CD14-positive monocyte (primary cell): ENCODE data around the gene DYNC2I2. TPM values are rescaled to one million over a fixed set of nuclear protein-coding genes. Genes with fewer than 3 reads are reported as not detected.

Source experiments
- DNase-seq, 3 donors: peaks; one replicate each; pipeline ENCODE4 v3.0.0-alpha.2; 2011 to 2022
- H2AFZ ChIP-seq: 2 replicates; pipeline ENCODE4 v1.6.0; 2012; ENCODE audit warnings: mild to moderate bottlenecking, low read depth, low read length, inconsistent platforms; ENCODE audit not compliant: insufficient read depth, poor library complexity, severe bottlenecking
- H3K27ac ChIP-seq, 2 donors: 1 replicate in 1 of 2; 2 replicates in 1 of 2; pipeline ENCODE4 v1.5.1; 2012 to 2013; ENCODE audit warnings: low read length in 2 of 2, control low read depth in 1 of 2, inconsistent platforms in 1 of 2, low read depth in 1 of 2, mild to moderate bottlenecking in 1 of 2
- H3K27me3 ChIP-seq, 2 donors: one replicate each; pipeline versions ENCODE4 v1.6.0 to v1.6.1; 2011 to 2013; ENCODE audit warnings: low read length in 2 of 2; ENCODE audit not compliant: control insufficient read depth in 2 of 2, insufficient read depth in 2 of 2
- H3K36me3 ChIP-seq, 2 donors: replicated peaks in 1 of 2; 1 replicate in 1 of 2; 2 replicates in 1 of 2; pipeline versions ENCODE4 v1.5.1 to v1.6.1; 2012 to 2013; ENCODE audit warnings: low read length in 2 of 2, control low read depth in 1 of 2, inconsistent platforms in 1 of 2, mild to moderate bottlenecking in 1 of 2; ENCODE audit not compliant: insufficient read depth in 2 of 2, control insufficient read depth in 1 of 2
- H3K4me1 ChIP-seq, 2 donors: 1 replicate in 1 of 2; 2 replicates in 1 of 2; pipeline versions ENCODE4 v1.5.1 to v1.6.1; 2012 to 2013; ENCODE audit warnings: low read length in 2 of 2, control low read depth in 1 of 2, inconsistent platforms in 1 of 2, mild to moderate bottlenecking in 1 of 2, moderate library complexity in 1 of 2; ENCODE audit not compliant: insufficient read depth in 2 of 2, control insufficient read depth in 1 of 2
- H3K4me2 ChIP-seq: replicated peaks from 2 replicates; pipeline ENCODE3; 2012; ENCODE audit warnings: low read length, moderate library complexity, mild to moderate bottlenecking; ENCODE audit not compliant: poor library complexity, severe bottlenecking; ENCODE audit errors: extremely low read depth
- H3K4me3 ChIP-seq, 3 experiments: fragments of 200-600 bp in 1 of 3; sonication (generic) in 1 of 3; replicated peaks in 1 of 3; 1 replicate in 2 of 3; 2 replicates in 1 of 3; pipeline ENCODE4 v1.5.1; 2011 to 2013; ENCODE audit warnings: low read length in 3 of 3, mild to moderate bottlenecking in 3 of 3, control low read depth in 2 of 3, low read depth in 2 of 3, inconsistent platforms in 1 of 3, moderate library complexity in 1 of 3
- H3K79me2 ChIP-seq: 2 replicates; pipeline ENCODE4 v1.6.0; 2012; ENCODE audit warnings: mild to moderate bottlenecking, control low read depth, inconsistent platforms, low read length, moderate library complexity; ENCODE audit not compliant: insufficient read depth
- H3K9ac ChIP-seq: 2 replicates; pipeline ENCODE4 v1.6.0; 2017; ENCODE audit warnings: low read length, mild to moderate bottlenecking; ENCODE audit not compliant: insufficient read depth, poor library complexity, severe bottlenecking
- H3K9me3 ChIP-seq, 2 donors: replicated peaks in 1 of 2; 1 replicate in 1 of 2; 2 replicates in 1 of 2; pipeline versions ENCODE4 v1.5.1 to v1.6.1; 2012 to 2013; ENCODE audit warnings: low read length in 2 of 2, control low read depth in 1 of 2; ENCODE audit not compliant: control insufficient read depth in 1 of 2, insufficient read depth in 1 of 2
- H4K20me1 ChIP-seq: 2 replicates; pipeline ENCODE4 v1.6.0; 2012; ENCODE audit warnings: mild to moderate bottlenecking, low read length, control low read depth, moderate library complexity; ENCODE audit not compliant: insufficient read depth
- H3K27ac Mint-ChIP-seq, 7 donors: one replicate each; pipeline ENCODE4 v1.8.0; 2020; ENCODE audit warnings: mild to moderate bottlenecking in 7 of 7, mixed read lengths in 7 of 7, moderate library complexity in 6 of 7, inconsistent platforms in 2 of 7
- H3K27me3 Mint-ChIP-seq, 3 donors: one replicate each; pipeline ENCODE4 v1.8.0; 2021 to 2022; ENCODE audit warnings: low read depth in 3 of 3, mild to moderate bottlenecking in 3 of 3, mixed read lengths in 3 of 3, moderate library complexity in 3 of 3, inconsistent platforms in 1 of 3
- H3K36me3 Mint-ChIP-seq, 2 donors: one replicate each; pipeline ENCODE4 v1.8.0; 2020; ENCODE audit warnings: mixed read lengths in 2 of 2, inconsistent platforms in 1 of 2, mild to moderate bottlenecking in 1 of 2
- H3K4me1 Mint-ChIP-seq: one replicate; pipeline ENCODE4 v1.8.0; 2020; ENCODE audit warnings: mild to moderate bottlenecking, mixed read lengths
- H3K4me3 Mint-ChIP-seq, 2 donors: one replicate each; pipeline ENCODE4 v1.8.0; 2020; ENCODE audit warnings: mild to moderate bottlenecking in 2 of 2, mixed read lengths in 2 of 2, moderate library complexity in 1 of 2
- H3K9me3 Mint-ChIP-seq, 7 donors: one replicate each; pipeline ENCODE4 v1.8.0; 2020 to 2022; ENCODE audit warnings: mixed read lengths in 7 of 7, mild to moderate bottlenecking in 6 of 7, moderate library complexity in 6 of 7, inconsistent platforms in 2 of 7
- CTCF ChIP-seq: fragments of 200-600 bp; IDR thresholded peaks from one replicate; pipeline ENCODE4 v1.8.0; 2022; ENCODE audit warnings: antibody characterized with exemption, mild to moderate bottlenecking
- WGBS: methylation state at CpG from one replicate; pipeline ENCODE4 v1.1.5; 2013; ENCODE audit warnings: missing lambda C conversion rate; ENCODE audit not compliant: insufficient coverage; 5-methylcytosine and 5-hydroxymethylcytosine counted together
- intact Hi-C, 2 donors: fragments of 100-400 bp; cut with micrococcal nuclease; formaldehyde crosslinking; loops; one replicate each; pipeline versions ENCODE4 v1.15.0 to v1.15.1; 2023
- polyA plus RNA-seq, 3 donors: library from polyadenylated mRNA; depleted of rRNA in 1 of 3; unstranded in 2 of 3; stranded (reverse) in 1 of 3; fragments of 300-500 nt in 2 of 3; fragments of >200 nt in 1 of 3; fragmentation: Illumina TruSeq in 2 of 3; gene quantifications; 1 replicate in 2 of 3; 2 replicates in 1 of 3; pipeline ENCODE4 v1.2.3, GENCODE V29; 2012 to 2021

Gene DYNC2I2
- polyA plus RNA-seq, 3 donors = 1.5 to 2.1 (median 1.9) TPM

GRCh38 chr9:128633601-128634000 lies 23.0 kb downstream of the DYNC2I2 start:
- Histone ChIP-seq H3K27me3 (no peaks in the 10 kb centered on the region), H3K27ac (no peak overlapping the region), H3K36me3 (peaks cover 33 to 55% of the 10 kb centered on the region in 2 donors), H3K4me2 (no peak overlapping the region), H3K79me2 (no peaks in the 10 kb centered on the region), H3K9ac (no peak overlapping the region), H3K4me1 (no peaks in the 10 kb centered on the region), H3K4me3 (no peak overlapping the region), H4K20me1 (no peaks in the 10 kb centered on the region), H3K9me3 (no peaks in the 10 kb centered on the region), H2AFZ (no peak overlapping the region)
- H3K4me3 Mint-ChIP-seq = no peak overlapping the region
- 93% methylated on average over 11 of the region's 11 CpGs for WGBS
- no peak for DNase-seq
- H3K27me3 Mint-ChIP-seq = no peaks in the 10 kb centered on the region
- no peaks in the 10 kb centered on the region for H3K4me1 Mint-ChIP-seq
- H3K36me3 Mint-ChIP-seq = peaks cover 43 to 57% of the 10 kb centered on the region in 2 donors
- H3K9me3 Mint-ChIP-seq = no peaks in the 10 kb centered on the region
- no peak for TF ChIP-seq CTCF
- intact Hi-C loops = no loop called here
- H3K27ac Mint-ChIP-seq = peak overlapping the region in 3 of 7 donors; percentile 30 to 46 (median 42)

- Histone ChIP-seq H3K36me3 (peaks cover 36 to 61% of the 10 kb centered on the region in 2 donors), H4K20me1 (no peaks in the 10 kb centered on the region), H3K4me3 (no peak overlapping the region), H3K27me3 (no peaks in the 10 kb centered on the region), H3K79me2 (no peaks in the 10 kb centered on the region), H2AFZ (no peak overlapping the region), H3K27ac (no peak overlapping the region), H3K4me2 (no peak overlapping the region), H3K9ac (no peak overlapping the region), H3K9me3 (no peaks in the 10 kb centered on the region), H3K4me1 (no peaks in the 10 kb centered on the region)
- Mint-ChIP-seq H3K27me3 (no peaks in the 10 kb centered on the region), H3K4me3 (no peak overlapping the region), H3K4me1 (no peaks in the 10 kb centered on the region), H3K9me3 (no peaks in the 10 kb centered on the region), H3K27ac (peak overlapping the region in 1 of 7 donors; percentile 42), H3K36me3 (peaks cover 43 to 59% of the 10 kb centered on the region in 2 donors)
- no peak for TF ChIP-seq CTCF
- DNase-seq = no peak
- intact Hi-C loops = no loop called here
- WGBS = 98% methylated on average over 20 of the region's 21 CpGs
These were observed 23.6 kb downstream of the DYNC2I2 start for GRCh38 chr9:128633057-128633456.
